G401 (cell line): ENCODE data around the gene NPHP4. TPM values are rescaled to one million over a fixed set of nuclear protein-coding genes. Genes with fewer than 3 reads are reported as not detected.

ENCODE experiments used
- DNase-seq: peaks from one replicate; pipeline ENCODE4 v3.0.0-alpha.2; 2015; ENCODE audit warnings: low spot score
- in situ Hi-C: cut with HindIII; loops from 2 replicates; pipeline ENCODE4 v1.10.0; 2016; ENCODE audit warnings: low sequenced_read_pairs, mixed read lengths
- total RNA-seq: library from RNA; depleted of rRNA; stranded (reverse); fragments of >200 nt; shearing (Covaris generic); gene quantifications from 2 replicates; pipeline ENCODE4 v1.2.3, GENCODE V29; 2014

The NPHP4 gene
- total RNA-seq, 1 experiment from 2014 or later, result 7.6 TPM

DNA sequence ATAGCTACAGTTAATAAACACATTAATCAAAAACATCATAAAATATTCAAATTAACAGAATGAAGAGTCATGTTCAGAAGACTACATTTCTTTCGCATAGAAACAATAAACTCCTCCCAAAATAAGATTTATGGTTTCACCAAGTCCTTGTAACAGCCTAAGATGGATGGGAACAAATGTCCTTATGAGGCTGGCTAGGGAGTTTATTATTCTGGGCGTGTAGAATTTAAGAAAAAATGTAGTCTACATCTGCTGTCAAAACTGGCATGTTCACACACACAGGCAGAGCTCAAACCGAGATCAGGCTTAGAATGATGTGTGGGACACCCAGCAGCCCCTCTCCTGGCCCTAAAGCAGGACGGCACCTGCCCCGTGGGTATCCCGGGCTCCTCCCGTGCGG lies 101.1 kb downstream of the NPHP4 start:
- no peak for DNase-seq
- in situ Hi-C loops, result no loop called here

DNA sequence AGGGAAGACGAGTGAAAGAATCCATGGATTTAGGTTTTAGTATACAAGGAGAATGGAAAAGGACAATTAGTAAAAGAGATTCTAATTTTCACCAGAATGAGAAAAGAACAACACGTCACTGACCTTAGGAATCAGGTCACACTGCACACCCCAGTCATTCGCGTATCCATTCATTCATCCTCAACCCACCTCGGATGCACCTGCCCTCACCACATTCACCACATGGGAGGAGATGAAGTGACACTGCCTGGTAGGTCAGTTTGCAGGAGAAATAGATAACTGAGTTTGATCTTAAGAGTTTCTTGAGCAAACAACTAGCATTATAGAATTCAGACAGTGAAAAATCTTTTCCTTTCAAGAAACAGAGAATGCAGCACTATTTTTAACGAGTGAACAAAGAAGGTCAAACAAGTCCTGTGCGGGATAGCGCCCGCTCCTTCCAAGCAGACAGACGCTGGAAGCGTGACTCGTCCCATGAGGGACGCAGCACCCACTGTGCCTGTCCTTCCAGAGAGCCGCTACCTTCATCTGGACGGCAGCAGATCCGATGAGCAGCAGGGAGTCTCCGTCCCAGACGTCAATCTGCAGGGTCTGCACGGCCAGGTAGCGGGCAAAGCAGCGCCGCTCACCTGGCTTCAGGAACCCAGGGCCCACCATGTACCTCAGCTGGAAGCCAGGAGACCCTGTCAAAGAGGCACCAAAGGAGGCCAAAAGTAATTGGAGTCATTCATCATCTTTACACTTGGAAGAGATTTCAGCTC lies 101.7 kb downstream of the NPHP4 start:
- no peak for DNase-seq
- in situ Hi-C loops, result no loop called here

GRCh38 chr1:5889901-5890300 lies 102.3 kb downstream of the NPHP4 start:
- in situ Hi-C loops, result no loop called here
- no peak for DNase-seq

DNA sequence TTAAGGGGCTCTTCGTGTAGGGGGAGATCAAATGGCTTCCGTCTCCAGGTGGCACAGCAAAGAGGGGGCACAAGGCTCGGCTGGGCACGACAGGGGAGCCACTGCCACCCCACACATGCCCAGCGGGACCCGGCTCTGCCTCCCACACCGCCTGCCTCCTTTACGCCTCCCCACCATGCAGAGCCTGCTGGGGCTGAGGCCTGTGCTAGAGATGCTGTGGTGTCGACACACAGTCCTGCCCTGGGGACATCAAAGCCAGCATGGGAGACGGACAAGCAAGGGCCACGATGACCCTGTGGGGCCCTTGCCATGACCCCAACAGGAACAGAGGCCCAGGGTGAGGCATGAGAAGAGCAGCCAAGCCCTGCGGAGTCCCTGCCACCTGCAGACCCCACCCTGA lies 102.8 kb downstream of the NPHP4 start:
- in situ Hi-C loops, result no loop called here
- DNase-seq, result no peak

GRCh38 chr1:5888606-5889211 lies 103.5 kb downstream of the NPHP4 start:
- in situ Hi-C loops, result no loop called here
- no peak for DNase-seq

GRCh38 chr1:5887971-5888361 lies 104.3 kb downstream of the NPHP4 start:
- in situ Hi-C loops, result no loop called here
- DNase-seq, result no peak

- in situ Hi-C loops, result no loop called here
- DNase-seq, result no peak
Measured at GRCh38 chr1:5887349-5887970, 104.8 kb downstream of the NPHP4 start.

- in situ Hi-C loops, result no loop called here
- no peak for DNase-seq
Measured at GRCh38 chr1:5886541-5887348, 105.5 kb downstream of the NPHP4 start.

GRCh38 chr1:5886140-5886483 lies 106.1 kb downstream of the NPHP4 start:
- DNase-seq, result no peak
- in situ Hi-C loops, result no loop called here

DNA sequence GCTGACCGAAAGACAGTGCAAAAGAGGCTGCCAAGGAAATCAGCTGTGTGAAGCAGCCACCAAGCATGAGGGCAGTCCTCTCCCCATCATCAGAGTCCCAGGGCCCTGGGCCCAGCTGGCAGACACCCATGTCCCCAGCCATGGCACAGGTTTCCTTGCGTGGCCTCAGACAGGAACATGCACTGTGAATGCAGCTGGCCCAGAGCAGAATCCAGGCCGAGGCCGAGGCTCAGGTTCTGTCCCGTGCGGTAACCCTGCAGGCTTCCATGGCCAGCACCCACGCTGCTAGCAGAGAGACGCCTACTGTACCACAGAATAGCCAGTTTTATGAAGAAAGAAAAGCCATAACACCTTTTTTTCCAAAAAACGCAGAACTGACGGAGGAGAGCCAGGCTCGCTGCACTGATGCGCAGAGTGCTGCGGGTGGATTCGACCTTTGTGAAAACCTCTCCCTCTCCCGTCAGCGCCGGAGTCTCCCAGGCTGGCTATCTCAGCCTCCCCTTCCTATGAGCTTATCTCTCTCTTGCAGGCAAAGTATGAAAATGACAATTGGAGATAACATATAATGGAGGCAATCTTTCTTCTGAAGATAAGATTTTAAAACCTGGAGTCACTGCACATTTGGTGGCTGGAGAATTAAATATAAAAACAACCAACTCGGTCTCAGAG lies 106.6 kb downstream of the NPHP4 start:
- no peak for DNase-seq

GRCh38 chr1:5884110-5884509 lies 108.1 kb downstream of the NPHP4 start:
- in situ Hi-C loops, result no loop called here
- DNase-seq, result no peak

More for the DNA sequence above, 106.6 kb downstream of the NPHP4 start:
- in situ Hi-C loops, result no loop called here

- in situ Hi-C loops, result no loop called here
- DNase-seq, result no peak
Measured at GRCh38 chr1:5883129-5884048, 108.8 kb downstream of the NPHP4 start.

GRCh38 chr1:5882367-5883128 lies 109.7 kb downstream of the NPHP4 start:
- DNase-seq, result no peak
- in situ Hi-C loops, result no loop called here

DNA sequence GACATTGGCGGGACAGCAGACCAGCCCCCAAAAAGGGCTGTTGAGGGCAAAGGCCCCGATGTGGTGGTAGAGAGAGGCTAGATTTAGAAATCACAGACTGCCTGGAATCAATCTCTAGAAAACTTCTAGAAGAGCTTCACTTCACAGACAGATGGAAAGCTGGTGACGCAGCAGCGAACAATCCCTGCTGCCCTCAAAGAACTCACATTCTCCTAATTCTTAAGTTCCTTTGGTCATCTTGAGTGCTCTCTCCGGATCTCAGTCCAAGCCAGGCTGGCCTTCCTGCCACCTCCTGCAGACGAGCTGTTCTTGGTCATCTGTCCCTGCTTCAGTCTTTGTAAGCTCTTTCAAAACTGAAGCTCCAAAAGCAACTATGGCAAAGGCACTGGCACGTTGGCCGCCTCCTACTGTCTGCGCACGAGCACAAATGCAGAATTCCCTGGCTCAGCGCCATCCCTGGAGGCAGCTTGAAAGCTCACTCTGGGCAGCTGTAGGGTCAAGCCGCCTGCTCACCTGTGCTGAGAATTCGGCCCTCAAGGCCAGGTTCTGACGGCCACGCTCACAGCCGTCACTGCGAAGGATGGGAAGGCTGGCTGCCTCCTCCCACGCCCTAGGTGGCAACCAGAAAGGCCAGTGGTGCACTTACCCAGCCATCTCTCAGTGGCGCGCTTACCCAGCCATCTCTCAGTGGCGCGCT lies 110.6 kb downstream of the NPHP4 start:
- in situ Hi-C loops, result no loop called here

GRCh38 chr1:5880630-5881405 lies 111.4 kb downstream of the NPHP4 start:
- DNase-seq, result no peak
- in situ Hi-C loops, result no loop called here

More for the DNA sequence above, 110.6 kb downstream of the NPHP4 start:
- no peak for DNase-seq

GRCh38 chr1:5879421-5879820 lies 112.8 kb downstream of the NPHP4 start:
- no peak for DNase-seq
- in situ Hi-C loops, result no loop called here
